ENCODE data around the gene USP34. TPM values are rescaled to one million over a fixed set of nuclear protein-coding genes. Genes with fewer than 3 reads are reported as not detected.

Gene USP34
- total and polyA plus RNA-seq, 9 of the 15 experiments (the other 6 are each of a cell fraction or from before 2014, with no cell fraction given) = 19.8 to 108 (median 67.8) TPM

DNA sequence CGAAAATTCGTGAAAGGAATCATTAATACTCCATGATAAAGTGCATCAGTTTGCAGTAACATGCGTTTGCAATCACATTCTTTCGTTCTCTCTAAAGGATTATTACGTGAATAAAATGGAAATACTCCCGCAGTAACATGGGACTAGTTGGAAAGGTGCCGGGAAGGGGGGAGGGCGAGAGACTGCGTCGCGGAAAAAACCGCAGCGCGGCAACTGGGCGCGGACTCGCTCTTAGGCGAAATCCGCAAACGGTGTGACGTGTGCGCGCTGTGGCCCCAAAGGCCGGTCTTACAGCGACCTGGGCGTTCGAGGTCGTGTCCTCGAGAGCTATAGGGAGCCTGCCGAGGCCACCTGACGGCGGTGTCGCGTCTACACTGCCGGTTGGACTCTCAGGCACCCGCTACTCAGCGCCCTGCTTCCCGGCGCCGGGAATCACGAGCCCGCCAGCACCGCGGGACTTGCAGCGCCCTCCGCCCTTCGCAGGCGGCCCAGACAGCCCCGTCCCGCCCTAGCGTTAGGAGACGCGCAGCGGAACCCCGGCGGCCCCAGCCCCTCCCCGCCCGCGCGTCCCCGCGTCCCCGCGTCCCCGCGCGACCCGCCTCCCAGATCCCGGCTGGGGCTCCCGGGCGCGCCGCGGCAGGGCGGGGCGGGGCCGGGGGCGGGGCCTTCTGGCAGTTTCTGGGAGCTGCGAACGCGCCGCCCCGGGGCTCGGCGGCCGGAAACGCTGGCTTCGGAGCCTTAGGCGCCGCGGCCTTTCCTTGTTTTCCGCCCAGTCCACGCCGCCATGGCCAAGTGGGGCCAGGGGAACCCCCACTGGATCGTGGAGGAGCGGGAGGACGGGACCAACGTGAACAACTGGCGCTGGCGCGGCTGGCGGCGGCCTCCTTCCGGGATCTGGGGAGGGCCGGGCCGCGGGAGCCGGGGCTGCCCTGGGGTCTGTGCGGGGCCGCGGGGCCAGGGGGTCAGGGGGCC, 293.8 kb downstream of the USP34 start (continued):
- TF ChIP-seq, protein P1, sequence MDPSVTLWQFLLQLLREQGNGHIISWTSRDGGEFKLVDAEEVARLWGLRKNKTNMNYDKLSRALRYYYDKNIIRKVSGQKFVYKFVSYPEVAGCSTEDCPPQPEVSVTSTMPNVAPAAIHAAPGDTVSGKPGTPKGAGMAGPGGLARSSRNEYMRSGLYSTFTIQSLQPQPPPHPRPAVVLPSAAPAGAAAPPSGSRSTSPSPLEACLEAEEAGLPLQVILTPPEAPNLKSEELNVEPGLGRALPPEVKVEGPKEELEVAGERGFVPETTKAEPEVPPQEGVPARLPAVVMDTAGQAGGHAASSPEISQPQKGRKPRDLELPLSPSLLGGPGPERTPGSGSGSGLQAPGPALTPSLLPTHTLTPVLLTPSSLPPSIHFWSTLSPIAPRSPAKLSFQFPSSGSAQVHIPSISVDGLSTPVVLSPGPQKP (CRISPR knock-in tag; IDR thresholded peaks at IDR 0.05) = no peak
- TF ChIP-seq, protein P2, sequence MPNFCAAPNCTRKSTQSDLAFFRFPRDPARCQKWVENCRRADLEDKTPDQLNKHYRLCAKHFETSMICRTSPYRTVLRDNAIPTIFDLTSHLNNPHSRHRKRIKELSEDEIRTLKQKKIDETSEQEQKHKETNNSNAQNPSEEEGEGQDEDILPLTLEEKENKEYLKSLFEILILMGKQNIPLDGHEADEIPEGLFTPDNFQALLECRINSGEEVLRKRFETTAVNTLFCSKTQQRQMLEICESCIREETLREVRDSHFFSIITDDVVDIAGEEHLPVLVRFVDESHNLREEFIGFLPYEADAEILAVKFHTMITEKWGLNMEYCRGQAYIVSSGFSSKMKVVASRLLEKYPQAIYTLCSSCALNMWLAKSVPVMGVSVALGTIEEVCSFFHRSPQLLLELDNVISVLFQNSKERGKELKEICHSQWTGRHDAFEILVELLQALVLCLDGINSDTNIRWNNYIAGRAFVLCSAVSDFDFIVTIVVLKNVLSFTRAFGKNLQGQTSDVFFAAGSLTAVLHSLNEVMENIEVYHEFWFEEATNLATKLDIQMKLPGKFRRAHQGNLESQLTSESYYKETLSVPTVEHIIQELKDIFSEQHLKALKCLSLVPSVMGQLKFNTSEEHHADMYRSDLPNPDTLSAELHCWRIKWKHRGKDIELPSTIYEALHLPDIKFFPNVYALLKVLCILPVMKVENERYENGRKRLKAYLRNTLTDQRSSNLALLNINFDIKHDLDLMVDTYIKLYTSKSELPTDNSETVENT (CRISPR knock-in tag; IDR thresholded peaks at IDR 0.05) = peak; percentile 64
- TF ChIP-seq, protein P3, sequence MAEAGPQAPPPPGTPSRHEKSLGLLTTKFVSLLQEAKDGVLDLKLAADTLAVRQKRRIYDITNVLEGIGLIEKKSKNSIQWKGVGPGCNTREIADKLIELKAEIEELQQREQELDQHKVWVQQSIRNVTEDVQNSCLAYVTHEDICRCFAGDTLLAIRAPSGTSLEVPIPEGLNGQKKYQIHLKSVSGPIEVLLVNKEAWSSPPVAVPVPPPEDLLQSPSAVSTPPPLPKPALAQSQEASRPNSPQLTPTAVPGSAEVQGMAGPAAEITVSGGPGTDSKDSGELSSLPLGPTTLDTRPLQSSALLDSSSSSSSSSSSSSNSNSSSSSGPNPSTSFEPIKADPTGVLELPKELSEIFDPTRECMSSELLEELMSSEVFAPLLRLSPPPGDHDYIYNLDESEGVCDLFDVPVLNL (CRISPR knock-in tag; IDR thresholded peaks at IDR 0.05; ENCODE audit: low read depth) = 0 out of 2 replicates have a peak, but pooled peaks have one; percentile 67
- TF ChIP-seq MTA1 (IDR thresholded peaks at IDR 0.05; ENCODE audit: borderline replicate concordance) = peak; percentile 66; the same call in 1 of the 2 replicates
- peak; percentile 92 for TF ChIP-seq ESRRA (IDR thresholded peaks at IDR 0.05; ENCODE audit: borderline replicate concordance, low read depth)
- TF ChIP-seq, protein P4, sequence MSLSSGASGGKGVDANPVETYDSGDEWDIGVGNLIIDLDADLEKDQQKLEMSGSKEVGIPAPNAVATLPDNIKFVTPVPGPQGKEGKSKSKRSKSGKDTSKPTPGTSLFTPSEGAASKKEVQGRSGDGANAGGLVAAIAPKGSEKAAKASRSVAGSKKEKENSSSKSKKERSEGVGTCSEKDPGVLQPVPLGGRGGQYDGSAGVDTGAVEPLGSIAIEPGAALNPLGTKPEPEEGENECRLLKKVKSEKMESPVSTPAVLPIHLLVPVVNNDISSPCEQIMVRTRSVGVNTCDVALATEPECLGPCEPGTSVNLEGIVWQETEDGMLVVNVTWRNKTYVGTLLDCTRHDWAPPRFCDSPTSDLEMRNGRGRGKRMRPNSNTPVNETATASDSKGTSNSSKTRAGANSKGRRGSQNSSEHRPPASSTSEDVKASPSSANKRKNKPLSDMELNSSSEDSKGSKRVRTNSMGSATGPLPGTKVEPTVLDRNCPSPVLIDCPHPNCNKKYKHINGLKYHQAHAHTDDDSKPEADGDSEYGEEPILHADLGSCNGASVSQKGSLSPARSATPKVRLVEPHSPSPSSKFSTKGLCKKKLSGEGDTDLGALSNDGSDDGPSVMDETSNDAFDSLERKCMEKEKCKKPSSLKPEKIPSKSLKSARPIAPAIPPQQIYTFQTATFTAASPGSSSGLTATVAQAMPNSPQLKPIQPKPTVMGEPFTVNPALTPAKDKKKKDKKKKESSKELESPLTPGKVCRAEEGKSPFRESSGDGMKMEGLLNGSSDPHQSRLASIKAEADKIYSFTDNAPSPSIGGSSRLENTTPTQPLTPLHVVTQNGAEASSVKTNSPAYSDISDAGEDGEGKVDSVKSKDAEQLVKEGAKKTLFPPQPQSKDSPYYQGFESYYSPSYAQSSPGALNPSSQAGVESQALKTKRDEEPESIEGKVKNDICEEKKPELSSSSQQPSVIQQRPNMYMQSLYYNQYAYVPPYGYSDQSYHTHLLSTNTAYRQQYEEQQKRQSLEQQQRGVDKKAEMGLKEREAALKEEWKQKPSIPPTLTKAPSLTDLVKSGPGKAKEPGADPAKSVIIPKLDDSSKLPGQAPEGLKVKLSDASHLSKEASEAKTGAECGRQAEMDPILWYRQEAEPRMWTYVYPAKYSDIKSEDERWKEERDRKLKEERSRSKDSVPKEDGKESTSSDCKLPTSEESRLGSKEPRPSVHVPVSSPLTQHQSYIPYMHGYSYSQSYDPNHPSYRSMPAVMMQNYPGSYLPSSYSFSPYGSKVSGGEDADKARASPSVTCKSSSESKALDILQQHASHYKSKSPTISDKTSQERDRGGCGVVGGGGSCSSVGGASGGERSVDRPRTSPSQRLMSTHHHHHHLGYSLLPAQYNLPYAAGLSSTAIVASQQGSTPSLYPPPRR (CRISPR knock-in tag; IDR thresholded peaks at IDR 0.05; ENCODE audit: borderline replicate concordance) = 0 out of 2 replicates have a peak, but pooled peaks have one; percentile 31
- TF ChIP-seq KDM1A (IDR thresholded peaks at IDR 0.05) = no peak
- TF ChIP-seq ETV1 (tag; conservative IDR thresholded peaks at IDR 0.05; ENCODE audit: low read depth) = peak; percentile 64
- peak; percentile 25; the same call in 1 of the 2 replicates for TF ChIP-seq RAD51 (IDR thresholded peaks at IDR 0.05; ENCODE audit: borderline replicate concordance, low read depth)
- TF ChIP-seq POLR2A (conservative IDR thresholded peaks at IDR 0.05) = peak; percentile 95
- TF ChIP-seq ZNF57 (CRISPR knock-in tag; IDR thresholded peaks at IDR 0.05) = no peak
- peak in 1 of 2 experiments; percentile 59; a peak in 2 of 4 replicates for TF ChIP-seq HDAC1 (IDR thresholded peaks at IDR 0.05)
- TF ChIP-seq ZNF561 (CRISPR knock-in tag; conservative IDR thresholded peaks at IDR 0.05) = no peak
- TF ChIP-seq PHF8 (IDR thresholded peaks at IDR 0.05; ENCODE audit: borderline replicate concordance, low read length) = peak; percentile 98
- no peak for TF ChIP-seq PYGO2 (tag; IDR thresholded peaks at IDR 0.05)
- TF ChIP-seq ZNF644 (tag; IDR thresholded peaks at IDR 0.05; ENCODE audit: low read depth) = no peak; the same call in 1 of the 2 replicates
- 0 out of 2 replicates have a peak, but pooled peaks have one; percentile 24 for TF ChIP-seq TRIM28 (IDR thresholded peaks at IDR 0.05)
- TF ChIP-seq ZBTB17 (CRISPR knock-in tag; IDR thresholded peaks at IDR 0.05) = peak; percentile 51; the same call in 1 of the 2 replicates

All from K562 (cell line).